ENCODE data around the gene NUDT4.

The NUDT4 gene

DNA sequence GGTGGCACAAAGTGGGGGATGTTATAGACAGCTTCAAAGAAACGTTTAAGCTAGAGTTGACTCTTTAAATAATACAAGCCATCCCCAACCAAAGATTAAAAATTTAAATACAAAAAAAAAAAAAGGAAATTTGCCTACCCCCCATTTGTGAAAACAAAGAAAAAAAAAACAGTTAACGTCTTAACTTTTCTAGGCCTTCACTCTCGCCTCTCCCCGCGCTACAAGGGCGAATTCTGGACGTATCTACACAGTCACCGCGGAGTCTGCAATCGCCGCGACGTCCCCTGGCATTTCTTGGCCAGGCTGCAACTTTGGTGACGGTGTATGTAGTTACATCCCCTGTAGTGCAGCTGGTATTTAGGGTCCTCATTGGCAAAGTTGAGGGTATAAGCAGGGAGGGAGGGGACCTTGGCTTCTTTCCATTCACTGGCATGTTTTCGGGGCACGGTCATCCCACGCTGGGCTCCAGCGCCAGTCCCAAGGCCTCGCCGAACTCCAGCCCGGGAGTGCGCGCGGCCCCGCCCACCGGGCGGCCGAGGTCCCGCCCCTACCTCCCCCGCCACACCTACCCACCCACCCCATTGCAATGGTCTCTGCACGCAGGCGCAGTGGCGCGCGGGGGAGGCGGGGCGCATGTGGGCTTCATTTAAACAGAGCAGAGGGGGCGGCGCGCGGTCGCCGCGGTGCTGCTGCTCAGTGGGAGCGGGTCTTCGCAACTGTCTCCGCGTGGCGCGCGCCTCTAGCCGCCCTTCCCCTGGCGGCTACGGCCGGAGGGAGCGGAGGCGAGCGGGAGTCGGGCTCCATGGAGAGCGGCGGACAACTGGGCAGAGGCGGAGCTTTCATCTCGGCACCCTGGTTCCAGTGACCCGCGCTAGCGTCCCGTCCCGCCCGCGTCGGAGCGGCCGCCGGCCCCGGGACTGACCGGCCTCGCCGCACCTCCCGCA lies at the start of gene NUDT4:
Gene NUDT4, plus strand, starts transcription at position 674 of the 944 bp plus-strand sequence. CDS start 398 bp downstream, outside the sequence.
- DNase-seq, result peak; percentile 85

- DNase-seq, result no peak
Observed at GRCh38 chr12:93333054-93333453, 44.7 kb upstream of the NUDT4 start.

- DNase-seq, result no peak
Observed at GRCh38 chr12:93333828-93334227, 43.9 kb upstream of the NUDT4 start.

GRCh38 chr12:93335603-93336162 lies 42.0 kb upstream of the NUDT4 start:
- DNase-seq, result no peak

GRCh38 chr12:93336291-93336741 lies 41.4 kb upstream of the NUDT4 start:
- DNase-seq, result no peak

- no peak for DNase-seq
Observed at GRCh38 chr12:93338598-93338997, 39.1 kb upstream of the NUDT4 start.

DNA sequence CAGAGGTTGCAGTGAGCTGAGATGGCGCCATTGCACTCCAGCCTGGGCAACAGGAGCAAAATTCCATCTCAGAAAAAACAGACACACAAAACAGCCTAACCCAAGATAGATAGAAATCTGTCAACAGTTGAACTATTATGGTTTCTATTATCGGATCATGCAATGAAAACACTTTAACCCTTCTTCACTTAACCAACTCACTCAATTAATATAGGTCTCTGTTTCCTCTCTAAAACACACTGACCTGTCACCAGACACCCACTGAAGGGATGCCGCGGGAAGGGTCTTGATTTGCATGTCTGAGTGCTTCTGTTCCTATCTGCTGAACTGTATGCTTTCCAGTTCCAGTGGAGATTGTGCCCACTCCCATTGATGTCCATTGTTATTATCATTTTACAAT lies 38.0 kb upstream of the NUDT4 start:
- no peak for DNase-seq

DNA sequence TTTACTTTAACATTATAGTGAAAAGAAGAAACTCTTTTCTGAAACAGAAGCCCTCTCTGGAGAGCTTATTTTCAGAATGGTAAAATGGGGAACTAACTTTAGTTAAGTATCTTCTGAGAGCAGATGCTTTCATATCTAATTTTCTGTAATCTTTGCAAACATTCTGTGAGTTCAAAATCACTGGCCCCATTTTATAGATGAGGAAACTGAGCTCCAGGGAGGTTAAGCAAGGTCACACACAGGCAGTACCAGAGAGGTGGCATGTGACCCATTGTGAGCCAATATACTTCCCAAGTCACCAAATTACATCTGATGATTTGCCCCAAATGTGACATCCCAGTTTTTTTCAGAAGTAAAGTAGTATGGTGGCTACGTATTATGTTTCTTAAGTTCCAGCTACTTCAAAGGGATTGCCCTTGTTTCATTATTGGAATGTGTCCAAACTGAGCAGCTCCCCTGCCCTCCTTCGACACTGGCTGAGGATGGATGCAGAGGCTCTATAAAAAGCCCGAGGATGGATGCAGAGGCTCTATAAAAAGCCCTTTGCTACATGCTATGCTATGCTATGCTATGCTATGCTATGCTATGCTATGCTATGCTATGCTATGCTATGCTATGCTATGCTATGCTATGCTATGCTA lies 36.2 kb upstream of the NUDT4 start:
- DNase-seq, result no peak

GRCh38 chr12:93347054-93347785 lies 30.5 kb upstream of the NUDT4 start:
- no peak for DNase-seq

DNA sequence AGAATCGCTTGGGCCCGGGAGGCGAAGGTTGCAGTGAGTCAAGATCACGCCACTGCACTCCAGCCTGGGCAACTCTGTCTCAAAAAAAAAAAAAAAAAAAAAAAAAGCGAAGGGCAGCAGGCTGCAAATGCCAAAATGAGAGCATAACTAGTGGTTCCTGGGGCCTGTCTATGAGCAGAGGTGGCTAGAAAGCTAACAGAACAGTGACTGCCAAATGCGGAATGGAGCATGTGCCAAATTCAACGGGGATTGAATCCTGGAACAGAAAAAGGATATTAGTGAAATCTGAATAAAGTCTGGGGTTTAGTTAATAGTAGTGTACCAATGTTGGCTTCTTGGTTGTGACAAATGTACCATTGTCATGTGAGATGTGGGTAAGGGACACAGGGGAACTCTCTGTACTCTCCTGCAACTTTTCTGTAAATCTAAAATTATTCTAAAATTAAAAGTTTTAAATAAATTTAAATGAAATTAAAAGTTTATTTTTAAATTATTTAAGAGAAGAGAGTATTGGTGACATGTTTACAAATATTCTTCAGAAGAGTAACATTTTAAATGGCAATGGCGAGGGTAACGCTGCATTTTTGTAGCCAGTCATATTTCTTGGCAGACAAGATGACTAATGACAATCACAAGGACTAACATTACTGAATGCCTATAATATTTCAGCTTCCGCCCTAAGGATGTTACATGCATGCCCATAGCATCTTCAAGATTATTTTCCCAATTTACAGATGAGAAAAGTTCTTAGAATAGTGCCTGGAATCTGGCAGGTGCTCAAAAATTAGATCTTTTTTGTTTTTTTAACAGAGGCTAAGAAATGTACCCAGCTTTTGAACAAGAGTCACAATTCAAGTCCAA lies 28.9 kb upstream of the NUDT4 start:
- no peak for DNase-seq

- DNase-seq, result no peak
Observed at GRCh38 chr12:93351726-93352125, 26.0 kb upstream of the NUDT4 start.

- no peak for DNase-seq
Observed at GRCh38 chr12:93352321-93352720, 25.4 kb upstream of the NUDT4 start.

DNA sequence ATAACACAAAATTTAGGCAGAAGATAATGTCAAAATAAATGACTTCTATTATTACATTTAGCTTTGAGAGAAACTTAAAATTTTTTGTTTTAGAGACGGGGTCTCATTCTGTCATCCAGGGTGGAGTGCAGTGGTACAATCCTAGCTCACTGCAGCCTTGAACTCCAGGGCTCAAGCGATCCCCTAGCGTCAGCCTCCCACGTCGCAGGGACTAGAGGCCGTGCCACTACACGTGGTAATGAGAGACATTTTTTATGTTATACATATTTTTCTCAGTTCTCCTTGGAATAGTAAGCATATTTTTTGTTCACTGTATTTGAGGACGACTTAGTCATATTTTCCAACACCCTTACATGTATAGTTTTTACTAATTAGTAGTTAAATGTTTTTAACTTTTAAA lies 21.5 kb upstream of the NUDT4 start:
- no peak for DNase-seq

- no peak for DNase-seq
Observed at GRCh38 chr12:93358058-93358457, 19.7 kb upstream of the NUDT4 start.

GRCh38 chr12:93358821-93359220 lies 18.9 kb upstream of the NUDT4 start:
- no peak for DNase-seq

GRCh38 chr12:93360688-93361087 lies 17.0 kb upstream of the NUDT4 start:
- no peak for DNase-seq

DNA sequence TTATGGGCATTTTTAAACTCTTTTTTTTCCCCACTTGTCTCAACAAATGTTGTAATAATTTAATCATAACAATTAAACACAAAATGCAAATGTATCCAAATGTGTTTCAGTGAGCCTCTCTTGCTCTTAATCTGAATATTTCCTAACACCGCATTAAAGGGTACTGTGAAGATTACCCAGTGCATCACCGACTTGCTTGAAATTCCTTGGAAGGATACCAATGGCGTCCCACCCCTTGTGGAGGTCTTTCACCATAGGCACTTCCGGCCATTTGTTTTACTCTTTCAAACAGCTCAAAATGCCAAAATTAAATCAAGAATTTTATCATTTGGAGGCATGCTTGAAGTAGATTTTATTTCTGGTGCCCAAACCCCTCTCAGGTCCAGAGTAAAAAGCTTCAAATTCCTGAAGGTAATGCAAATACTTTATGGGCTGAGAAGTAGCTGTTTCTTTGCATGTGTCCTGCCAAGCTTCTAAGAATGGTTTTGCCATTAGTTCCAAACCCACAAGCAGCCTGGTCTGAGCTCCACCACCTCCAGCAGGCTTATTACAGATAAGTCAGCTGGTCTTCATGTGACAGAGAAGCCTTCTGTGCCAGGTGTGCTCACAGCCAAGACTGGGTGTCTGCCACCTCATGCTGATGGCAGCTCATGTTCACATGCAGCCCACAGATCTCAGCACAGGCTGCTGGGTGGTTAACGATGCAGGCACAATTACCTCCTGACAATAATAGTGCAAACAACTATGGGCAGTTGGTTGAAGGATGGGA lies 16.4 kb upstream of the NUDT4 start:
- no peak for DNase-seq

DNA sequence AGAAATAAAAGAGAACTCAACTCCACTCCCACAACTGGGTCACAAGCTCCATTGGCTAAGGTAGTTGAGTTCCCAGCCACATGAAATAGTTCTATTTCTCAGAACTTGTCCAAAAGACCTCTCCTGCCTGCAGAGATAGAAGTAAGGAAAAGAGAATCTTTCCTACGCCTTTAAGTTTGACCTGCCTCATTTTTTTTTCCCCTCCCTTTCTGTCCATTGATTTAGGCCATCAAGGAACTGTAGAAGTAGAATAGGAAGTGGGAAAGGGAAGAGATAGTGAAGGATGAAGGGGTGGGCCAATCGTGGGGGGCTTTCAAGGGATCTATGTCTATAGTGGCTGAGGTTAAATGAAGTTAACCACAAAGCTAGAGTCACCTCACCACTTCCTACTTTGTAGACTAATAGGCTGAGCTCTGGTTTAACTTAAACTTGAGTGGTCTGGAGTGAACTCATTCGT lies 13.9 kb upstream of the NUDT4 start:
- no peak for DNase-seq

DNA sequence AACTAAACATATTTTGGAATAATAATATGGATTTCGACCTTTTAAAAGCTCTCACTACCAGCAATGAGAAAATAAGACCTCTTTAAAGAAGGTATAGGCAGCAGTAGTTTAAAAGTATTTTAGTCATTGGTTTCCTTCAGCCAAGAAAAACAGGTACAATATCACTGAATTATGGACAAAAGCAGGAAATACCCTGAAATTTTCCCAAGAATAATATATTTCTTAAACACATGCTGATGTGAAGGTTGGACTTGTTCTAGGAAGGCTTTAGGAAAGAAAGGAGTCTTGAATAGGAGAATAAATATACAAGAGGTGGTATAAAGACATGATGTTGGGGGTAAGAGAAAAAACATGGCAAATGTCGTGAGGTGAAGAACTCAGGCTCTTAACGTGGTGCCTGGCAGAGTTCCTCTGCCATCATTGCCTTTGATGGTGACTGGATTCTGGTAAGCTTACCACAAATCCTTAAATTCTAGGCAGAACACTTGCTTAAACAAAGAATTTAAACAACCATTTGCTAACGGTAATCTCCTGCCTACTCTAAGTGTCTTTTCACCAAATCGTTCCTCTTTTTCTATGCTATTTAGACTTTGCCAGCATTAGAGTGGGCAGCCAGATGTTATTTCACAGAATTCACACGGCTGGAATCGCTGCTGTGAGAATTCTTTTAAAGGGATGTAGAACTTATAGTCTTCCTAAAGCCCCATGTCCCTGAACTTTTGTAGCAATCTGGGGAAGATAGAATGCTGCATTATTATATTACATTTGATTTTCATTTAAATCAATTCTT lies 11.9 kb upstream of the NUDT4 start:
- no peak for DNase-seq

DNA sequence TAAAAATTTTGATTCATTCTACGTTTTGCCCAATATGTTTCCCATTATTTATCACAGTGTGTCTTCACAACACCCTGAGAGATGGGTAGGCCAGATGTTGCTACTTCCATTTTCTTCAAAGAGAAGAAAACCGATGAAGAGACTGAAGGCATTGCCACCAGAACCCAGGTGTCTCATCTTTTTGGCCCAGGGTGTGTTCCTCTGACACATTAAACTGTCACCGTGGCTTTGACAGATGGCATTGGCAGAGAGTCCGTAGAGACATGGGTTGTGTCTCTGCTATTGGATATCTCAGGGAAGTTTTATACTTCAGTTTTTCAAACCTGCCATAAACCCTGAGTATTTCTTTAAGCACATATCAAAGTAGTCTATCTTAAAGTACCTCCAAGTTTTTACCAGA lies 11.3 kb upstream of the NUDT4 start:
- no peak for DNase-seq
